ENCODE data around the gene NT5C1B.

DNA sequence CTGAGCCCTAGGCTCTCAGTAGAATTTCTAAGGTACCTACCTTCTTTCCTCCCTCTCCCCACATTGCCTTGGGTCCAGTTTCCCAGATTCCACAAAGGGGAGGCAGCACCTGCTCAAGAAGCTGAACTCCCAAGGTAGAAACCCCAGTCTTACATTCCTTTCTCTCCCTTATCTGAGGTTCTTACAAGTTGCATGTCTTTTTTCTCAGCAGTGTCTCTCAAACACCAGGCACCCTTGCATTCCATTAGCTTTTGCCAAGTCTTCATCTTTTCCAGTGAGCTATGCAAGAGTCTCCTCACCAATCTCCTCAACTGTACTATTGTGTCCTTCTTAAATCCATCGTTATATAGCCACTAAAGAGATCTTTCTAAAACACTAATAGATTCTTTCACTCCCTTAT lies 4.1 kb upstream of the NT5C1B start:
- TF ChIP-seq, protein P1, sequence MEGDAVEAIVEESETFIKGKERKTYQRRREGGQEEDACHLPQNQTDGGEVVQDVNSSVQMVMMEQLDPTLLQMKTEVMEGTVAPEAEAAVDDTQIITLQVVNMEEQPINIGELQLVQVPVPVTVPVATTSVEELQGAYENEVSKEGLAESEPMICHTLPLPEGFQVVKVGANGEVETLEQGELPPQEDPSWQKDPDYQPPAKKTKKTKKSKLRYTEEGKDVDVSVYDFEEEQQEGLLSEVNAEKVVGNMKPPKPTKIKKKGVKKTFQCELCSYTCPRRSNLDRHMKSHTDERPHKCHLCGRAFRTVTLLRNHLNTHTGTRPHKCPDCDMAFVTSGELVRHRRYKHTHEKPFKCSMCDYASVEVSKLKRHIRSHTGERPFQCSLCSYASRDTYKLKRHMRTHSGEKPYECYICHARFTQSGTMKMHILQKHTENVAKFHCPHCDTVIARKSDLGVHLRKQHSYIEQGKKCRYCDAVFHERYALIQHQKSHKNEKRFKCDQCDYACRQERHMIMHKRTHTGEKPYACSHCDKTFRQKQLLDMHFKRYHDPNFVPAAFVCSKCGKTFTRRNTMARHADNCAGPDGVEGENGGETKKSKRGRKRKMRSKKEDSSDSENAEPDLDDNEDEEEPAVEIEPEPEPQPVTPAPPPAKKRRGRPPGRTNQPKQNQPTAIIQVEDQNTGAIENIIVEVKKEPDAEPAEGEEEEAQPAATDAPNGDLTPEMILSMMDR (IDR thresholded peaks at IDR 0.05): no peak
- no peak for TF ChIP-seq POLR2A (IDR thresholded peaks at IDR 0.05)
